Panc1 (cell line): ENCODE data around the gene CAPZA2. TPM values are rescaled to one million over a fixed set of nuclear protein-coding genes. Genes with fewer than 3 reads are reported as not detected.

Experiments used
- ATAC-seq: fragments of 200-7000 bp; cut with Tn5 transposase; 2 replicates; pipeline ENCODE4 v1.9.1; 2020; ENCODE audit warnings: mild to moderate bottlenecking, moderate library complexity
- BruUV-seq: library from RNA; stranded (reverse); fragments of 400-500 nt; replicated peaks from 2 replicates; lab custom pipeline; 2021; lab: Mats Ljungman, UMichigan
- CTCF ChIA-PET: fragments of 300-600 bp; sonication (Branson Sonifier 250); formaldehyde crosslinking; loops from one replicate; lab custom pipeline; 2022; ENCODE audit warnings: antibody characterized with exemption; lab: Charles Lee
- POLR2A ChIA-PET: fragments of 300-600 bp; sonication (Branson Sonifier 250); formaldehyde crosslinking; loops from one replicate; lab custom pipeline; 2022; ENCODE audit warnings: antibody characterized with exemption; lab: Charles Lee
- DNase-seq: peaks from one replicate; pipeline ENCODE4 v3.0.0-alpha.2; 2010; ENCODE audit warnings: low read depth, low spot score
- H3K27ac ChIP-seq: 2 replicates; pipeline ENCODE4 v1.5.1; 2011; ENCODE audit warnings: mild to moderate bottlenecking, low read length, inconsistent platforms
- H3K27me3 ChIP-seq: fragments of 200-500 bp; sonication (Bioruptor generic); 2 replicates; pipeline ENCODE4 v1.6.0; 2014; ENCODE audit warnings: low read length, inconsistent platforms; ENCODE audit not compliant: control insufficient read depth, insufficient read depth
- H3K36me3 ChIP-seq: fragments of 200-500 bp; sonication (Bioruptor generic); 2 replicates; pipeline ENCODE4 v1.5.1; 2014; ENCODE audit warnings: inconsistent platforms, mild to moderate bottlenecking, low read length, moderate library complexity; ENCODE audit not compliant: control insufficient read depth, insufficient read depth
- H3K4me1 ChIP-seq: 2 replicates; pipeline ENCODE4 v1.5.1; 2011; ENCODE audit warnings: inconsistent platforms, mild to moderate bottlenecking, low read length, moderate library complexity; ENCODE audit not compliant: control insufficient read depth, insufficient read depth
- H3K4me3 ChIP-seq, 2 experiments: 2 replicates each; pipeline ENCODE4 v1.5.1; 2011 to 2012; ENCODE audit warnings: low read depth in 2 of 2, low read length in 2 of 2, mild to moderate bottlenecking in 2 of 2, inconsistent platforms in 1 of 2, moderate library complexity in 1 of 2
- H3K9me3 ChIP-seq: fragments of 200-500 bp; sonication (Bioruptor generic); 2 replicates; pipeline ENCODE4 v1.5.1; 2014; ENCODE audit warnings: low read depth, mild to moderate bottlenecking, inconsistent platforms, low read length, moderate library complexity; ENCODE audit not compliant: control insufficient read depth, insufficient read depth
- CTCF ChIP-seq: fragments of 450-650 bp; IDR thresholded peaks from 2 replicates; pipeline ENCODE4 v1.5.1; 2017; ENCODE audit warnings: mild to moderate bottlenecking
- POLR2AphosphoS5 ChIP-seq: IDR thresholded peaks from 2 replicates; pipeline ENCODE4 v1.6.1; 2012; ENCODE audit warnings: mild to moderate bottlenecking, low read depth, low read length, moderate library complexity
- REST ChIP-seq, 2 experiments: IDR thresholded peaks; 2 replicates each; pipeline ENCODE4 v1.6.1; 2011 to 2012; ENCODE audit warnings: low read depth in 2 of 2, control low read depth in 1 of 2, low read length in 1 of 2, mild to moderate bottlenecking in 1 of 2, moderate library complexity in 1 of 2; ENCODE audit not compliant: insufficient read depth in 1 of 2
- SIN3A ChIP-seq: IDR thresholded peaks from 2 replicates; pipeline ENCODE4 v1.6.1; 2012; ENCODE audit warnings: low read depth, mild to moderate bottlenecking, low read length, moderate library complexity, borderline replicate concordance; ENCODE audit not compliant: insufficient read depth
- TCF7L2 ChIP-seq: IDR thresholded peaks from 2 replicates; pipeline ENCODE4 v1.6.1; 2011; ENCODE audit warnings: mild to moderate bottlenecking, low read depth, low read length, inconsistent platforms
- in situ Hi-C: cut with HindIII; loops from 2 replicates; pipeline ENCODE4 v1.10.0; 2016; ENCODE audit warnings: low sequenced_read_pairs, low pct_unique_long_range_greater_than_20kb
- intact Hi-C: fragments of 100-400 bp; cut with micrococcal nuclease; formaldehyde crosslinking; loops from one replicate; pipeline ENCODE4 v1.10.0; 2022; ENCODE audit not compliant: unreplicated experiment
- total RNA-seq: library from RNA; stranded (reverse); gene quantifications from one replicate; pipeline ENCODE4 v1.2.1, GENCODE V29; 2021; ENCODE audit not compliant: unreplicated experiment

The CAPZA2 gene
- total RNA-seq, 1 experiment from 2014 or later: 195 TPM

- H3K9me3 ChIP-seq: no peaks in the 10 kb centered on the region
- H3K4me1 ChIP-seq: 0 out of 2 replicates have a peak, but pooled peaks cover 4% of the 10 kb centered on the region
- DNase-seq: no peak
- in situ Hi-C loops: no loop called here
- peaks cover 4% of the 10 kb centered on the region; the same call in 1 of the 2 replicates for H3K36me3 ChIP-seq
- H3K4me3 ChIP-seq: peak overlapping the region; percentile 92 to 97
- ATAC-seq: peak; percentile 72
- H3K27ac ChIP-seq: peak overlapping the region; percentile 92
- intact Hi-C loops: no loop called here
- POLR2A ChIA-PET: no interaction called here
- CTCF ChIA-PET: interaction anchor here (0.6 kb wide), 2 partner anchors 653 to 840 kb away, joined by 3 read pairs; partner anchors contain the start of gene TES
- no TSS peak for BruUV-seq
- TF ChIP-seq CTCF: no peak
- TF ChIP-seq REST (IDR thresholded peaks at IDR 0.05; ENCODE audit: insufficient read depth in 1 of 2, low read depth in 2 of 2, low read length in 1 of 2): no peak
- TF ChIP-seq POLR2AphosphoS5: no peak
- no peak for TF ChIP-seq SIN3A
- TF ChIP-seq TCF7L2: no peak
- no peaks in the 10 kb centered on the region for H3K27me3 ChIP-seq
These were observed 724 bp downstream of the CAPZA2 start for GRCh38 chr7:116862951-116863670.

GRCh38 chr7:116863936-116864500, 1.6 kb downstream of the CAPZA2 start:
- DNase-seq: no peak
- H3K27me3 ChIP-seq: no peaks in the 10 kb centered on the region
- peak overlapping the region; percentile 92 for H3K27ac ChIP-seq
- no peaks in the 10 kb centered on the region for H3K9me3 ChIP-seq
- CTCF ChIA-PET: no interaction called here
- in situ Hi-C loops: no loop called here
- BruUV-seq: TSS peak; percentile 78
- TF ChIP-seq POLR2AphosphoS5 (no peak), TCF7L2 (no peak), SIN3A (no peak), REST (IDR thresholded peaks at IDR 0.05; ENCODE audit: insufficient read depth in 1 of 2, low read depth in 2 of 2, low read length in 1 of 2) (no peak), CTCF (no peak)
- POLR2A ChIA-PET: no interaction called here
- 0 out of 2 replicates have a peak, but pooled peaks cover 4% of the 10 kb centered on the region for H3K4me1 ChIP-seq
- H3K36me3 ChIP-seq: peaks cover 4% of the 10 kb centered on the region; the same call in 1 of the 2 replicates
- H3K4me3 ChIP-seq: peak overlapping the region; percentile 92 to 97
- intact Hi-C loops: no loop called here
- no peak for ATAC-seq
